H54 (cell line): Measurements from ENCODE around the gene ZNF423.

Experiments used
- DNase-seq: peaks from one replicate; pipeline ENCODE4 v3.0.0; 2011; ENCODE audit warnings: low spot score, mixed read lengths; ENCODE audit not compliant: insufficient read length
- FAIRE-seq: peaks from 3 replicates; lab custom pipeline; 2011; peaks lifted over from hg19 to GRCh38; lab: Jason Lieb, UNC
- POLR2A ChIP-seq: IDR thresholded peaks from 2 replicates; pipeline ENCODE4 v1.6.1; 2011; ENCODE audit warnings: low read depth, mild to moderate bottlenecking, low read length

ZNF423 gene

GRCh38 chr16:49638673-49639610 is 217.0 kb downstream of the ZNF423 start:
- no peak for FAIRE-seq
- no peak for TF ChIP-seq POLR2A
- DNase-seq, result no peak

GRCh38 chr16:49637933-49638672 is 217.8 kb downstream of the ZNF423 start:
- no peak for TF ChIP-seq POLR2A
- DNase-seq, result no peak

GRCh38 chr16:49637511-49637910 is 218.4 kb downstream of the ZNF423 start:
- FAIRE-seq (no peak), DNase-seq (no peak)
- no peak for TF ChIP-seq POLR2A

More at GRCh38 chr16:49637933-49638672, 217.8 kb downstream of the ZNF423 start:
- no peak for FAIRE-seq

DNA sequence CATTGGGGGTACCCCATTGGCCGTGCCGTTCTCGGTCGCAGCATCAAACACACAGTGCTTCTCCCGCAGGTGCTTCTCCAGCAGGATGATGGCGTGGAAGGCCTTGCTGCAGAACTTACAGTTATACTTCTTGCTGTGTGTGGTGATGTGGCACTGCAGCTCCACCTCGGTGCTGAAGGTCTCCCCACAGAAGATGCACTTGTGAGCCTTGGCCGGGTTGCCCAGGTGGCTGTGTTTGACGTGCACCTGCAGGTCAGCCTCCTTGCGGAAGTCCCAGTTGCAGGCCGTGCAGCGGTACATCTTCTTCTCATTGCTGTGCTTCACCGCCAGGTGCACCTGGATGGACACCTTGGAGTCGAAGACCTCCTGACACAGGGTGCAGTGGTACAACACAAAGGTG is 219.3 kb downstream of the ZNF423 start:
- TF ChIP-seq POLR2A, result no peak
- DNase-seq (no peak), FAIRE-seq (no peak)

- no peak for TF ChIP-seq POLR2A
Observed at GRCh38 chr16:49635591-49636581, 220.0 kb downstream of the ZNF423 start.

DNA sequence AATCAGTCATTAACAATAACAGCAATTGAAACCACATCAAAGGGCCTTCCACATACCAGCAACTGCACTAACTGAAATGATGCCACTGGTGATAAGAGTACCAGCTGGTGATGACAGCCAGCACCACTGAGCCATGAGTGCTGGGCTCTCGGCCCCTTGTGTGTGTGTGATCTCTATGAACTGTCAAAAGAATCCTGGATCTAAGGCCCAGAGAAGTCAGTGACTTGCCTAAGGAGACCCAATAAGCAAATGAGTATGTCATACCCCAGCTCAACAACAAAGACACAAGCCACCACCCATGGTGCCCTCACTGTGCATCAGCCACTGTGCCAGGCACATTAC is 220.9 kb downstream of the ZNF423 start:
- TF ChIP-seq POLR2A, result no peak
- FAIRE-seq (no peak), DNase-seq (no peak)

More at GRCh38 chr16:49635591-49636581, 220.0 kb downstream of the ZNF423 start:
- no peak for DNase-seq
- no peak for FAIRE-seq

GRCh38 chr16:49634235-49635008 is 221.5 kb downstream of the ZNF423 start:
- TF ChIP-seq POLR2A, result no peak
- DNase-seq (no peak), FAIRE-seq (no peak)

DNA sequence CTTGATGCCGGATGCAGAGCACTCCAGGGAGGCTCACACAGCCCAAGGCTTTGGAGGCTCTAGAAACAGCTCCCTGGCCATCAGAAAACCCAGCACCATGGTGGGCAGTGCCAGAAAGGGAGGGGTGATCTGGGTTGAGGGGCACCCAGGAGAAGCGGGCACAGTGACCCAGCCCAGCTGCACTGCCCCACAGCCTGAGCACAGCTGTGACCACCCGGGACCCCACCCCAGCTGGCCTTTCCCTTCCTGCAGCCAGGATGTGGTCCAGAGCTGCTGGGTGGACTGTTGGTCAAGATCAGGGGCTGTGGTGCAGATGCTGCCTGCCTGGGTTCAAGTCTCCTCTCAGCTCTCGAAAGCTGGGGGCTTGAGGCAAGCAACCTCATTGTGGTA is 223.1 kb downstream of the ZNF423 start:
- DNase-seq (no peak), FAIRE-seq (no peak)
- TF ChIP-seq POLR2A, result no peak

DNA sequence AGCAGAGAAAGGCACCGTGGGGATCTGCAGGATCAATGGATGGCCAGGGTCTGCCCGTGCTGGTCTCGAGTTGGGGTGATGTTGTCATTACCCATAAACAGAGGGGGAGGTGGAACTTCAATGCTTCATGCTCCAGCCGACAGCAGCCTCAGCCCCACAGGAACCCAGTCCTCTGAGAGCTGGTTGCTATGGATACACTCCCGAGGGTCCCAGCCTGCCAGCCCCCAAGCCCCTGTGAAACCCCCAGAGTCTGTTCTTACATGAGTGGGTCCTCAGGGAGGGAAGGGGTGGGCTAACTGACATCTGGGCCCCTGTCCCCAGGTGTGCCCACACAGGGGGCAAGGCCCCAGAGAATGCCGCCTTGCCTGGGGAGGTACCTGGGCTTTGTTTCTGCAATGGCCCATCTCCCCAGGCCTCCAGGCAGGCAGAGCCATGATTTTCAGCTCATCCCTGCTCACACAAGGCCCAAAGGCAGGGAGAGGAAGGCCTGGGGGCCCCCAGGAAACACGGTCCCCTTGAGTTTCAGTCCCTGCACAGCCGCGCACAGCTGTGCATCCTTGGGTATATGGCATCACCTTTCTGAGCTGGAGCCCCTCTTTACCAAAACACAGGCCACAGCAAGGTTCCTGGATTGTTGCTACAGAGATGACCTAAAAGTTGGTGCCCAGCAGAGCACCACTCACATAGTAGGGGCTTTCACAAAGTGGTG is 223.7 kb downstream of the ZNF423 start:
- DNase-seq, result no peak
- no peak for FAIRE-seq
- no peak for TF ChIP-seq POLR2A

DNA sequence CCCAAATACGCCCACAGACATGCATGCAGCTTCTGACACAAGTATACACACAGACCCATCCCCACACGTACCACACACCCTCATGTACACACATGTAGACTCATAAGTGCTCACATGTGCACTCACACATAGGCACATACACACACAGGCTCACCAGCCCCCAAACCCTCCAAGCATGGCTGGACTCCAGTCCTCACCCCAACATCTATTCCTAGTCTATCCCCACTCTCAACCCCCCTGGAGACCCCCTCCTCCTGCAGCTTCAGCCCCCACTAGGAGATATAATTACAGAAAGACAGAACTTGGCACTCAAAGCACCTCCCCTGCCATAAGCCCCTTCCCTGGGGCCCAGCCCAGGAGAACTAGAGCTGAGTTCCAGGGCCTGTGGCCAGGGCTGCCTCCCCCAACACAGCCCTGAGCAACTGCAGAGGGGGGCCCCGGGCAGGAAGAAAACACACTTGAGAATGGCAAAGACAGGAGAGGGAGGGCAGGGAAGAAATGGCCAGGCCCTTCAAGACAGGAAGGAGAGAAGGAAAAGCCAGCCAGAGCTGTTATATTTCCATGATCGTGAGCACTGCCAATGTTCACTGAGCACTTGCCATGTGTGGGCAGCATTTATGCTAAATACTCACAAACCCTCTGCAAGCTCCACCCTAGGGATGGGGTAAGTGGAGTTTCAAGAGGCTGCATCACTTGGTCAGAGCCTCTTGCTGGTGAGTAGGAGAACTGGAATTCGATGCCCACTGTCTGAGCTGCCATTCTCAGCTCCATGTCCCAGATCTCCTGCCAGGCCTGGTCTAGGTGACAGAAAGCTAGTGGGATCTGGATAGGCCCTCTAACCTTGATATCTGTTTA is 224.5 kb downstream of the ZNF423 start:
- no peak for TF ChIP-seq POLR2A
- no peak for DNase-seq
- FAIRE-seq, result no peak

GRCh38 chr16:49630783-49631182 is 225.1 kb downstream of the ZNF423 start:
- FAIRE-seq, result no peak
- no peak for TF ChIP-seq POLR2A
- no peak for DNase-seq

GRCh38 chr16:49629851-49630250 is 226.1 kb downstream of the ZNF423 start:
- DNase-seq, result no peak
- FAIRE-seq, result no peak
- TF ChIP-seq POLR2A, result no peak
